ENCODE data around the gene TCERG1. TPM values are rescaled to one million over a fixed set of nuclear protein-coding genes. Genes with fewer than 3 reads are reported as not detected.
A peak's percentile ranks its signal among the peaks of the same experiment; 100 is the strongest.

Gene TCERG1
- total and polyA plus RNA-seq, 9 of the 15 experiments (the other 6 are each of a cell fraction or from before 2014, with no cell fraction given): 50.3 to 148 (median 119) TPM

- TF ChIP-seq ZBTB5 (IDR thresholded peaks at IDR 0.05) (no peak), SNIP1 (IDR thresholded peaks at IDR 0.05; ENCODE audit: low read depth) (no peak), GATAD2B (IDR thresholded peaks at IDR 0.05; ENCODE audit: borderline replicate concordance) (no peak), MAFG (tag; conservative IDR thresholded peaks at IDR 0.05) (peak; percentile 41; the same call in 1 of the 2 replicates), NONO (IDR thresholded peaks at IDR 0.05; ENCODE audit: low read depth in 2 of 2, low read length in 1 of 2) (no peak), POLR2AphosphoS5 (IDR thresholded peaks at IDR 0.05; ENCODE audit: control insufficient read depth, insufficient read depth, low read depth, low read length) (no peak), SMAD4 (CRISPR knock-in tag; conservative IDR thresholded peaks at IDR 0.05) (no peak), GABPB2 (CRISPR knock-in tag; conservative IDR thresholded peaks at IDR 0.05) (no peak), HOMEZ (CRISPR knock-in tag; IDR thresholded peaks at IDR 0.05) (no peak), CEBPG (CRISPR knock-in tag; IDR thresholded peaks at IDR 0.05) (no peak), CEBPG (tag; conservative IDR thresholded peaks at IDR 0.05 in 1 of 2, IDR thresholded peaks at IDR 0.05 in 1 of 2) (peak in 1 of 2 experiments; percentile 26; a peak in 1 of 4 replicates), RHOXF2B (CRISPR knock-in tag; conservative IDR thresholded peaks at IDR 0.05) (no peak), RUNX1 (IDR thresholded peaks at IDR 0.05; ENCODE audit: low read depth) (no peak), POLR2AphosphoS2 (IDR thresholded peaks at IDR 0.05; ENCODE audit: low read length) (0 out of 2 replicates have a peak, but pooled peaks have one; percentile 32), CBX3 (IDR thresholded peaks at IDR 0.05; ENCODE audit: borderline replicate concordance in 1 of 2, low read length in 2 of 2) (no peak), HDAC2 (IDR thresholded peaks at IDR 0.05) (no peak), ZNF280B (CRISPR knock-in tag; IDR thresholded peaks at IDR 0.05) (no peak), SIRT6 (IDR thresholded peaks at IDR 0.05; ENCODE audit: low read depth, low read length) (no peak), ZNF316 (IDR thresholded peaks at IDR 0.05) (peak; percentile 84), C11orf30 (IDR thresholded peaks at IDR 0.05; ENCODE audit: low read depth) (peak; percentile 61), ZNF263 (CRISPR knock-in tag; IDR thresholded peaks at IDR 0.05; ENCODE audit: borderline replicate concordance) (no peak), MAFF (IDR thresholded peaks at IDR 0.05; ENCODE audit: low read length) (peak; percentile 6)
- TF ChIP-seq, protein P1, sequence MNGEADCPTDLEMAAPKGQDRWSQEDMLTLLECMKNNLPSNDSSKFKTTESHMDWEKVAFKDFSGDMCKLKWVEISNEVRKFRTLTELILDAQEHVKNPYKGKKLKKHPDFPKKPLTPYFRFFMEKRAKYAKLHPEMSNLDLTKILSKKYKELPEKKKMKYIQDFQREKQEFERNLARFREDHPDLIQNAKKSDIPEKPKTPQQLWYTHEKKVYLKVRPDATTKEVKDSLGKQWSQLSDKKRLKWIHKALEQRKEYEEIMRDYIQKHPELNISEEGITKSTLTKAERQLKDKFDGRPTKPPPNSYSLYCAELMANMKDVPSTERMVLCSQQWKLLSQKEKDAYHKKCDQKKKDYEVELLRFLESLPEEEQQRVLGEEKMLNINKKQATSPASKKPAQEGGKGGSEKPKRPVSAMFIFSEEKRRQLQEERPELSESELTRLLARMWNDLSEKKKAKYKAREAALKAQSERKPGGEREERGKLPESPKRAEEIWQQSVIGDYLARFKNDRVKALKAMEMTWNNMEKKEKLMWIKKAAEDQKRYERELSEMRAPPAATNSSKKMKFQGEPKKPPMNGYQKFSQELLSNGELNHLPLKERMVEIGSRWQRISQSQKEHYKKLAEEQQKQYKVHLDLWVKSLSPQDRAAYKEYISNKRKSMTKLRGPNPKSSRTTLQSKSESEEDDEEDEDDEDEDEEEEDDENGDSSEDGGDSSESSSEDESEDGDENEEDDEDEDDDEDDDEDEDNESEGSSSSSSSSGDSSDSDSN (IDR thresholded peaks at IDR 0.05; ENCODE audit: borderline replicate concordance in 1 of 2, low read depth in 2 of 2, low read length in 2 of 2): no peak
These were observed 67.4 kb downstream of the TCERG1 start (continued) for GRCh38 chr5:146514575-146514974.
